ENCODE results near the gene DOK6.
"Not testable (repeated sequence)": the region's sequence is repeated elsewhere in the genome, so short reads cannot be mapped to it uniquely, and the experiment has no call there.

Gene DOK6

GRCh38 chr18:69858897-69859296 lies 458.2 kb downstream of the DOK6 start:
- DNase-seq (ENCODE audit: low spot score): no peak
- no peaks in the 10 kb centered on the region for H3K36me3 ChIP-seq (replicated peaks in 1 of 2; ENCODE audit: control insufficient read depth in 2 of 2, insufficient read depth in 2 of 2, low read length in 2 of 2)
- no peaks in the 10 kb centered on the region for H3K27me3 ChIP-seq (ENCODE audit: control insufficient read depth in 3 of 3, insufficient read depth in 3 of 3, low read depth in 1 of 3, low read length in 3 of 3)
- H3K4me3 ChIP-seq (ENCODE audit: low read length in 2 of 2): no peak overlapping the region
- no peak overlapping the region for H2AK5ac ChIP-seq (ENCODE audit: low read depth, low read length)
- no peak overlapping the region for H2BK120ac ChIP-seq (ENCODE audit: low read depth, low read length)
- WGBS, 2 donors (ENCODE audit: extremely low coverage in 2 of 2, insufficient read length in 2 of 2, insufficient replicate concordance in 1 of 2): no CpG with 5 or more reads among the region's 5 CpGs
- H3K9ac ChIP-seq (ENCODE audit: low read depth, low read length, poor library complexity): no peak overlapping the region
- no peak overlapping the region for H3K14ac ChIP-seq (ENCODE audit: low read length)
- H3K4me1 ChIP-seq (ENCODE audit: control insufficient read depth in 2 of 2, insufficient read depth in 1 of 2, low read depth in 1 of 2, low read length in 2 of 2): no peaks in the 10 kb centered on the region
- H3K18ac ChIP-seq (ENCODE audit: low read length): no peak overlapping the region
- H4K8ac ChIP-seq (ENCODE audit: low read depth, low read length): no peak overlapping the region
- no peaks in the 10 kb centered on the region for H3K79me1 ChIP-seq (ENCODE audit: low read depth, low read length)
- H2BK5ac ChIP-seq (ENCODE audit: low read length): no peak overlapping the region
- H2BK12ac ChIP-seq (ENCODE audit: low read length): no peak overlapping the region
- H2BK15ac ChIP-seq (ENCODE audit: low read length): no peak overlapping the region
- H3K4ac ChIP-seq (ENCODE audit: low read length): no peak overlapping the region
- no peak overlapping the region for H3K27ac ChIP-seq (replicated peaks; ENCODE audit: low read length)
- H2AFZ ChIP-seq (ENCODE audit: low read length): no peak overlapping the region
- no peak overlapping the region for H4K91ac ChIP-seq (ENCODE audit: low read depth, low read length, poor library complexity)
- no peaks in the 10 kb centered on the region for H3K9me3 ChIP-seq (replicated peaks in 1 of 2; ENCODE audit: control insufficient read depth in 2 of 2, insufficient read depth in 1 of 2, low read depth in 1 of 2, low read length in 2 of 2)
- H3K4me2 ChIP-seq (ENCODE audit: insufficient read depth, low read length, poor library complexity, severe bottlenecking): no peak overlapping the region
- H3K23ac ChIP-seq (ENCODE audit: low read depth, low read length, poor library complexity): no peak overlapping the region

- H3K27ac ChIP-seq (replicated peaks; ENCODE audit: low read length); H2BK120ac ChIP-seq (ENCODE audit: low read depth, low read length); H3K79me1 ChIP-seq (ENCODE audit: low read depth, low read length); H2BK12ac ChIP-seq (ENCODE audit: low read length); H3K27me3 ChIP-seq (ENCODE audit: control insufficient read depth in 3 of 3, insufficient read depth in 3 of 3, low read depth in 1 of 3, low read length in 3 of 3); H3K23ac ChIP-seq (ENCODE audit: low read depth, low read length, poor library complexity); H3K14ac ChIP-seq (ENCODE audit: low read length); H2AFZ ChIP-seq (ENCODE audit: low read length); H3K36me3 ChIP-seq (replicated peaks in 1 of 2; ENCODE audit: control insufficient read depth in 2 of 2, insufficient read depth in 2 of 2, low read length in 2 of 2); H2BK5ac ChIP-seq (ENCODE audit: low read length); H3K4me1 ChIP-seq (ENCODE audit: control insufficient read depth in 2 of 2, insufficient read depth in 1 of 2, low read depth in 1 of 2, low read length in 2 of 2); H3K18ac ChIP-seq (ENCODE audit: low read length); H3K4me2 ChIP-seq (ENCODE audit: insufficient read depth, low read length, poor library complexity, severe bottlenecking); H3K9ac ChIP-seq (ENCODE audit: low read depth, low read length, poor library complexity); H3K4me3 ChIP-seq (ENCODE audit: low read length in 2 of 2); H3K4ac ChIP-seq (ENCODE audit: low read length); DNase-seq (ENCODE audit: low spot score); H3K9me3 ChIP-seq (replicated peaks in 1 of 2; ENCODE audit: control insufficient read depth in 2 of 2, insufficient read depth in 1 of 2, low read depth in 1 of 2, low read length in 2 of 2); H4K8ac ChIP-seq (ENCODE audit: low read depth, low read length); H2AK5ac ChIP-seq (ENCODE audit: low read depth, low read length); H4K91ac ChIP-seq (ENCODE audit: low read depth, low read length, poor library complexity); H2BK15ac ChIP-seq (ENCODE audit: low read length): not testable (repeated sequence)
- no CpG with 5 or more reads among the region's 6 CpGs for WGBS, 2 donors (ENCODE audit: extremely low coverage in 2 of 2, insufficient read length in 2 of 2, insufficient replicate concordance in 1 of 2)
Observed at GRCh38 chr18:69864802-69865201, 464.1 kb downstream of the DOK6 start.

- Histone ChIP-seq H3K27me3 (ENCODE audit: control insufficient read depth in 3 of 3, insufficient read depth in 3 of 3, low read depth in 1 of 3, low read length in 3 of 3) (no peaks in the 10 kb centered on the region), H3K4me2 (ENCODE audit: insufficient read depth, low read length, poor library complexity, severe bottlenecking) (no peak overlapping the region), H3K14ac (ENCODE audit: low read length) (no peak overlapping the region), H3K27ac (replicated peaks; ENCODE audit: low read length) (no peak overlapping the region), H2BK15ac (ENCODE audit: low read length) (no peak overlapping the region), H2BK5ac (ENCODE audit: low read length) (no peak overlapping the region), H3K23ac (ENCODE audit: low read depth, low read length, poor library complexity) (no peak overlapping the region), H3K4me1 (ENCODE audit: control insufficient read depth in 2 of 2, insufficient read depth in 1 of 2, low read depth in 1 of 2, low read length in 2 of 2) (no peaks in the 10 kb centered on the region), H2AFZ (ENCODE audit: low read length) (no peak overlapping the region), H3K9ac (ENCODE audit: low read depth, low read length, poor library complexity) (no peak overlapping the region), H3K9me3 (replicated peaks in 1 of 2; ENCODE audit: control insufficient read depth in 2 of 2, insufficient read depth in 1 of 2, low read depth in 1 of 2, low read length in 2 of 2) (no peaks in the 10 kb centered on the region), H3K4ac (ENCODE audit: low read length) (no peak overlapping the region), H3K4me3 (ENCODE audit: low read length in 2 of 2) (no peak overlapping the region), H3K36me3 (replicated peaks in 1 of 2; ENCODE audit: control insufficient read depth in 2 of 2, insufficient read depth in 2 of 2, low read length in 2 of 2) (no peaks in the 10 kb centered on the region), H2BK12ac (ENCODE audit: low read length) (no peak overlapping the region), H2BK120ac (ENCODE audit: low read depth, low read length) (no peak overlapping the region), H4K8ac (ENCODE audit: low read depth, low read length) (no peak overlapping the region), H4K91ac (ENCODE audit: low read depth, low read length, poor library complexity) (no peak overlapping the region), H2AK5ac (ENCODE audit: low read depth, low read length) (no peak overlapping the region), H3K79me1 (ENCODE audit: low read depth, low read length) (no peaks in the 10 kb centered on the region), H3K18ac (ENCODE audit: low read length) (no peak overlapping the region)
- no CpG with 5 or more reads among the region's 4 CpGs for WGBS, 2 donors (ENCODE audit: extremely low coverage in 2 of 2, insufficient read length in 2 of 2, insufficient replicate concordance in 1 of 2)
- no peak for DNase-seq (ENCODE audit: low spot score)
Observed at GRCh38 chr18:69865776-69866175, 465.1 kb downstream of the DOK6 start.

GRCh38 chr18:69866212-69866611 lies 465.5 kb downstream of the DOK6 start:
- H2AK5ac ChIP-seq (ENCODE audit: low read depth, low read length): no peak overlapping the region
- no peak overlapping the region for H3K4me3 ChIP-seq (ENCODE audit: low read length in 2 of 2)
- H4K8ac ChIP-seq (ENCODE audit: low read depth, low read length): no peak overlapping the region
- H3K18ac ChIP-seq (ENCODE audit: low read length): no peak overlapping the region
- no peaks in the 10 kb centered on the region for H3K27me3 ChIP-seq (ENCODE audit: control insufficient read depth in 3 of 3, insufficient read depth in 3 of 3, low read depth in 1 of 3, low read length in 3 of 3)
- no peak overlapping the region for H2BK120ac ChIP-seq (ENCODE audit: low read depth, low read length)
- WGBS, 2 donors (ENCODE audit: extremely low coverage in 2 of 2, insufficient read length in 2 of 2, insufficient replicate concordance in 1 of 2): no CpG with 5 or more reads among the region's 4 CpGs
- H3K4ac ChIP-seq (ENCODE audit: low read length): no peak overlapping the region
- no peak overlapping the region for H3K27ac ChIP-seq (replicated peaks; ENCODE audit: low read length)
- no peak overlapping the region for H2BK12ac ChIP-seq (ENCODE audit: low read length)
- no peaks in the 10 kb centered on the region for H3K36me3 ChIP-seq (replicated peaks in 1 of 2; ENCODE audit: control insufficient read depth in 2 of 2, insufficient read depth in 2 of 2, low read length in 2 of 2)
- DNase-seq (ENCODE audit: low spot score): no peak
- H3K14ac ChIP-seq (ENCODE audit: low read length): no peak overlapping the region
- no peaks in the 10 kb centered on the region for H3K9me3 ChIP-seq (replicated peaks in 1 of 2; ENCODE audit: control insufficient read depth in 2 of 2, insufficient read depth in 1 of 2, low read depth in 1 of 2, low read length in 2 of 2)
- no peak overlapping the region for H3K4me2 ChIP-seq (ENCODE audit: insufficient read depth, low read length, poor library complexity, severe bottlenecking)
- no peak overlapping the region for H2AFZ ChIP-seq (ENCODE audit: low read length)
- no peaks in the 10 kb centered on the region for H3K79me1 ChIP-seq (ENCODE audit: low read depth, low read length)
- H4K91ac ChIP-seq (ENCODE audit: low read depth, low read length, poor library complexity): no peak overlapping the region
- no peaks in the 10 kb centered on the region for H3K4me1 ChIP-seq (ENCODE audit: control insufficient read depth in 2 of 2, insufficient read depth in 1 of 2, low read depth in 1 of 2, low read length in 2 of 2)
- no peak overlapping the region for H3K23ac ChIP-seq (ENCODE audit: low read depth, low read length, poor library complexity)
- H3K9ac ChIP-seq (ENCODE audit: low read depth, low read length, poor library complexity): no peak overlapping the region
- no peak overlapping the region for H2BK5ac ChIP-seq (ENCODE audit: low read length)
- H2BK15ac ChIP-seq (ENCODE audit: low read length): no peak overlapping the region
